ENCODE results near the gene ZNF625. TPM values are rescaled to one million over a fixed set of nuclear protein-coding genes. Genes with fewer than 3 reads are reported as not detected.

Gene ZNF625
- total RNA-seq (4.8 TPM), polyA plus RNA-seq (1.9 TPM)
- long read RNA-seq, donor 1: 0 reads
- long read RNA-seq, donor 2: 0 reads
- long read RNA-seq, donor 3: 0 reads
- long read RNA-seq, donor 4: 0 reads
- long read RNA-seq, donor 5: 0 reads
- long read RNA-seq, donor 6: 0 reads
- long read RNA-seq, donor 7: 0 reads
- long read RNA-seq, donor 8: 0 reads
- long read RNA-seq, donor 9: 0 reads
- long read RNA-seq, donor 10: 0 reads

- Histone ChIP-seq H3K9me3 (ENCODE audit: control insufficient read depth in 2 of 2, insufficient read depth in 1 of 2, low read length in 1 of 2) (peaks cover 0 to 4% of the 10 kb centered on the region in 2 donors), H3K4me3 (ENCODE audit: low read length in 2 of 2) (peak within 1 kb of the TSS; percentile 55 to 62), H3K27ac (ENCODE audit: low read depth in 1 of 2, low read length in 1 of 2) (peak within 1 kb of the TSS; percentile 53 to 75), H3K27me3 (ENCODE audit: control insufficient read depth in 2 of 2, insufficient read depth in 1 of 2, low read length in 1 of 2) (peaks cover 0 to 13% of the 10 kb centered on the region in 2 donors), H3K36me3 (ENCODE audit: control insufficient read depth in 2 of 2, insufficient read depth in 2 of 2, low read length in 1 of 2) (no peaks in the 10 kb centered on the region), H3K4me1 (ENCODE audit: control insufficient read depth in 2 of 2, insufficient read depth in 2 of 2, low read length in 2 of 2) (peaks cover 4 to 10% of the 10 kb centered on the region in 2 donors)
- WGBS: 1% methylated on average over 58 of the region's 58 CpGs
- DNase-seq (ENCODE audit: low read depth in 6 of 9, low spot score in 9 of 9): peak in 3 of 9 donors; percentile 16 to 51 (median 25)
Measured at GRCh38 chr19:12156223-12157058, at the start of gene ZNF625. Gene ZNF625 (minus strand): TSS chr19:12156734. CDS start chr19:12156558, 176 bp downstream.

- WGBS: 97% methylated on average over 4 of the region's 4 CpGs
- no peaks in the 10 kb centered on the region for H3K36me3 ChIP-seq (ENCODE audit: control insufficient read depth in 2 of 2, insufficient read depth in 2 of 2, low read length in 1 of 2)
- no peaks in the 10 kb centered on the region for H3K27me3 ChIP-seq (ENCODE audit: control insufficient read depth in 2 of 2, insufficient read depth in 1 of 2, low read length in 1 of 2)
- DNase-seq (ENCODE audit: low read depth in 6 of 9, low spot score in 9 of 9): no peak
- H3K4me1 ChIP-seq (ENCODE audit: control insufficient read depth in 2 of 2, insufficient read depth in 2 of 2, low read length in 2 of 2): no peaks in the 10 kb centered on the region
- peaks cover 0 to 3% of the 10 kb centered on the region in 2 donors for H3K9me3 ChIP-seq (ENCODE audit: control insufficient read depth in 2 of 2, insufficient read depth in 1 of 2, low read length in 1 of 2)
- no peak overlapping the region for H3K27ac ChIP-seq (ENCODE audit: low read depth in 1 of 2, low read length in 1 of 2)
- H3K4me3 ChIP-seq (ENCODE audit: low read length in 2 of 2): no peak overlapping the region
Measured at GRCh38 chr19:12205296-12205695, 48.8 kb upstream of the ZNF625 start.

- Histone ChIP-seq H3K4me3 (ENCODE audit: low read length in 2 of 2) (no peak overlapping the region), H3K4me1 (ENCODE audit: control insufficient read depth in 2 of 2, insufficient read depth in 2 of 2, low read length in 2 of 2) (no peaks in the 10 kb centered on the region), H3K27me3 (ENCODE audit: control insufficient read depth in 2 of 2, insufficient read depth in 1 of 2, low read length in 1 of 2) (no peaks in the 10 kb centered on the region), H3K36me3 (ENCODE audit: control insufficient read depth in 2 of 2, insufficient read depth in 2 of 2, low read length in 1 of 2) (no peaks in the 10 kb centered on the region), H3K9me3 (ENCODE audit: control insufficient read depth in 2 of 2, insufficient read depth in 1 of 2, low read length in 1 of 2) (peaks cover 0 to 3% of the 10 kb centered on the region in 2 donors), H3K27ac (ENCODE audit: low read depth in 1 of 2, low read length in 1 of 2) (no peak overlapping the region)
- WGBS: 70% methylated on average over 4 of the region's 4 CpGs
- peak in 7 of 9 donors; percentile 18 to 67 (median 42) for DNase-seq (ENCODE audit: low read depth in 6 of 9, low spot score in 9 of 9)
Measured at GRCh38 chr19:12202250-12202649, 45.7 kb upstream of the ZNF625 start.

- Histone ChIP-seq H3K36me3 (ENCODE audit: control insufficient read depth in 2 of 2, insufficient read depth in 2 of 2, low read length in 1 of 2) (no peaks in the 10 kb centered on the region), H3K9me3 (ENCODE audit: control insufficient read depth in 2 of 2, insufficient read depth in 1 of 2, low read length in 1 of 2) (peaks cover 2 to 9% of the 10 kb centered on the region in 2 donors), H3K27me3 (ENCODE audit: control insufficient read depth in 2 of 2, insufficient read depth in 1 of 2, low read length in 1 of 2) (peaks cover 0 to 12% of the 10 kb centered on the region in 2 donors), H3K4me3 (ENCODE audit: low read length in 2 of 2) (no peak overlapping the region), H3K27ac (ENCODE audit: low read depth in 1 of 2, low read length in 1 of 2) (no peak overlapping the region), H3K4me1 (ENCODE audit: control insufficient read depth in 2 of 2, insufficient read depth in 2 of 2, low read length in 2 of 2) (peaks cover 5 to 6% of the 10 kb centered on the region in 2 donors)
- no peak for DNase-seq (ENCODE audit: low read depth in 6 of 9, low spot score in 9 of 9)
- WGBS: 32% methylated on average over 3 of the region's 3 CpGs
Measured at GRCh38 chr19:12199757-12200419, 43.4 kb upstream of the ZNF625 start.

GRCh38 chr19:12198136-12198535 lies 41.6 kb upstream of the ZNF625 start:
- DNase-seq (ENCODE audit: low read depth in 6 of 9, low spot score in 9 of 9): no peak
- Histone ChIP-seq H3K9me3 (ENCODE audit: control insufficient read depth in 2 of 2, insufficient read depth in 1 of 2, low read length in 1 of 2) (peaks cover 4 to 20% of the 10 kb centered on the region in 2 donors), H3K27ac (ENCODE audit: low read depth in 1 of 2, low read length in 1 of 2) (no peak overlapping the region)

GRCh38 chr19:12194827-12195731 lies 38.5 kb upstream of the ZNF625 start:
- peaks cover 6% of the 10 kb centered on the region in 2 donors for H3K4me1 ChIP-seq (ENCODE audit: control insufficient read depth in 2 of 2, insufficient read depth in 2 of 2, low read length in 2 of 2)
- WGBS: 4% methylated on average over 62 of the region's 62 CpGs
- H3K27me3 ChIP-seq (ENCODE audit: control insufficient read depth in 2 of 2, insufficient read depth in 1 of 2, low read length in 1 of 2): peaks cover 0 to 17% of the 10 kb centered on the region in 2 donors
- peak overlapping the region in 1 of 2 donors; percentile 12 for H3K27ac ChIP-seq (ENCODE audit: low read depth in 1 of 2, low read length in 1 of 2)
- H3K4me3 ChIP-seq (ENCODE audit: low read length in 2 of 2): peak overlapping the region; percentile 46 to 64
- peaks cover 4 to 28% of the 10 kb centered on the region in 2 donors for H3K9me3 ChIP-seq (ENCODE audit: control insufficient read depth in 2 of 2, insufficient read depth in 1 of 2, low read length in 1 of 2)
- peak; percentile 31 to 74 (median 47) for DNase-seq (ENCODE audit: low read depth in 6 of 9, low spot score in 9 of 9)
- H3K36me3 ChIP-seq (ENCODE audit: control insufficient read depth in 2 of 2, insufficient read depth in 2 of 2, low read length in 1 of 2): peaks cover 2 to 11% of the 10 kb centered on the region in 2 donors

More at GRCh38 chr19:12198136-12198535, 41.6 kb upstream of the ZNF625 start:
- Histone ChIP-seq H3K4me1 (ENCODE audit: control insufficient read depth in 2 of 2, insufficient read depth in 2 of 2, low read length in 2 of 2) (peaks cover 6% of the 10 kb centered on the region in 2 donors), H3K27me3 (ENCODE audit: control insufficient read depth in 2 of 2, insufficient read depth in 1 of 2, low read length in 1 of 2) (peaks cover 0 to 17% of the 10 kb centered on the region in 2 donors), H3K4me3 (ENCODE audit: low read length in 2 of 2) (no peak overlapping the region), H3K36me3 (ENCODE audit: control insufficient read depth in 2 of 2, insufficient read depth in 2 of 2, low read length in 1 of 2) (no peaks in the 10 kb centered on the region)

GRCh38 chr19:12187625-12188024 lies 31.1 kb upstream of the ZNF625 start:
- peaks cover 17 to 44% of the 10 kb centered on the region in 2 donors for H3K9me3 ChIP-seq (ENCODE audit: control insufficient read depth in 2 of 2, insufficient read depth in 1 of 2, low read length in 1 of 2)
- no peak for DNase-seq (ENCODE audit: low read depth in 6 of 9, low spot score in 9 of 9)
- H3K27ac ChIP-seq (ENCODE audit: low read depth in 1 of 2, low read length in 1 of 2): no peak overlapping the region
- no peaks in the 10 kb centered on the region for H3K4me1 ChIP-seq (ENCODE audit: control insufficient read depth in 2 of 2, insufficient read depth in 2 of 2, low read length in 2 of 2)
- WGBS: 99% methylated on average over 6 of the region's 6 CpGs
- H3K27me3 ChIP-seq (ENCODE audit: control insufficient read depth in 2 of 2, insufficient read depth in 1 of 2, low read length in 1 of 2): no peaks in the 10 kb centered on the region
- no peak overlapping the region for H3K4me3 ChIP-seq (ENCODE audit: low read length in 2 of 2)
- H3K36me3 ChIP-seq (ENCODE audit: control insufficient read depth in 2 of 2, insufficient read depth in 2 of 2, low read length in 1 of 2): peaks cover 38 to 57% of the 10 kb centered on the region in 2 donors

- Histone ChIP-seq H3K4me3 (ENCODE audit: low read length in 2 of 2) (no peak overlapping the region), H3K9me3 (ENCODE audit: control insufficient read depth in 2 of 2, insufficient read depth in 1 of 2, low read length in 1 of 2) (peaks cover 6 to 41% of the 10 kb centered on the region in 2 donors)
- over 99% methylated on average over 3 of the region's 3 CpGs for WGBS
Measured at GRCh38 chr19:12180377-12180776, 23.8 kb upstream of the ZNF625 start.

More at GRCh38 chr19:12180377-12180776, 23.8 kb upstream of the ZNF625 start:
- no peaks in the 10 kb centered on the region for H3K27me3 ChIP-seq (ENCODE audit: control insufficient read depth in 2 of 2, insufficient read depth in 1 of 2, low read length in 1 of 2)
- H3K36me3 ChIP-seq (ENCODE audit: control insufficient read depth in 2 of 2, insufficient read depth in 2 of 2, low read length in 1 of 2): peaks cover 15 to 20% of the 10 kb centered on the region in 2 donors
- no peaks in the 10 kb centered on the region for H3K4me1 ChIP-seq (ENCODE audit: control insufficient read depth in 2 of 2, insufficient read depth in 2 of 2, low read length in 2 of 2)
- H3K27ac ChIP-seq (ENCODE audit: low read depth in 1 of 2, low read length in 1 of 2): no peak overlapping the region
- DNase-seq (ENCODE audit: low read depth in 6 of 9, low spot score in 9 of 9): no peak

Measured in thymus (tissue), 14 donors.